Measurements from ENCODE around the gene SLC25A6. TPM values are rescaled to one million over a fixed set of nuclear protein-coding genes. Genes with fewer than 3 reads are reported as not detected.
"Not testable (repeated sequence)": the region's sequence is repeated elsewhere in the genome, so short reads cannot be mapped to it uniquely, and the experiment has no call there.

SLC25A6 gene
- 177 TPM for polyA plus RNA-seq (2012; ENCODE audit: insufficient read depth, insufficient read length)

- DNase-seq (ENCODE audit: low read depth, low spot score), result peak; percentile 91
- peak within 1 kb of the TSS; percentile 99 for H3K4me3 ChIP-seq (ENCODE audit: low read length)
These were observed at the start of gene SLC25A6 for GRCh38 chrX:1391707-1392375. TSS of gene SLC25A6 (minus strand) at chrX:1392113. CDS start at chrX:1392009, 104 bp downstream.

GRCh38 chrX:1440506-1440905, 48.6 kb upstream of the SLC25A6 start:
- DNase-seq (ENCODE audit: low read depth, low spot score), result no peak
- no peak overlapping the region for H3K4me3 ChIP-seq (ENCODE audit: low read length)

- DNase-seq (ENCODE audit: low read depth, low spot score), result no peak
- no peak overlapping the region for H3K4me3 ChIP-seq (ENCODE audit: low read length)
These were observed 43.5 kb upstream of the SLC25A6 start for GRCh38 chrX:1435241-1435895.

- H3K4me3 ChIP-seq (ENCODE audit: low read length), result no peak overlapping the region
These were observed 42.9 kb upstream of the SLC25A6 start for GRCh38 chrX:1434871-1435240.

GRCh38 chrX:1433646-1434357, 41.9 kb upstream of the SLC25A6 start:
- H3K4me3 ChIP-seq (ENCODE audit: low read length), result no peak overlapping the region
- no peak for DNase-seq (ENCODE audit: low read depth, low spot score)

More at GRCh38 chrX:1434871-1435240, 42.9 kb upstream of the SLC25A6 start:
- no peak for DNase-seq (ENCODE audit: low read depth, low spot score)

GRCh38 chrX:1430451-1430850, 38.5 kb upstream of the SLC25A6 start:
- DNase-seq (ENCODE audit: low read depth, low spot score), result no peak
- no peak overlapping the region for H3K4me3 ChIP-seq (ENCODE audit: low read length)

- no peak overlapping the region for H3K4me3 ChIP-seq (ENCODE audit: low read length)
- DNase-seq (ENCODE audit: low read depth, low spot score), result no peak
These were observed 35.8 kb upstream of the SLC25A6 start for GRCh38 chrX:1427756-1428155.

GRCh38 chrX:1426321-1426720, 34.4 kb upstream of the SLC25A6 start:
- not testable (repeated sequence) for H3K4me3 ChIP-seq (ENCODE audit: low read length); DNase-seq (ENCODE audit: low read depth, low spot score)

- no peak overlapping the region for H3K4me3 ChIP-seq (ENCODE audit: low read length)
- DNase-seq (ENCODE audit: low read depth, low spot score), result no peak
These were observed 33.5 kb upstream of the SLC25A6 start for GRCh38 chrX:1425381-1425780.

GRCh38 chrX:1424147-1424851, 32.4 kb upstream of the SLC25A6 start:
- H3K4me3 ChIP-seq (ENCODE audit: low read length), result no peak overlapping the region
- DNase-seq (ENCODE audit: low read depth, low spot score), result no peak

GRCh38 chrX:1423215-1423614, 31.3 kb upstream of the SLC25A6 start:
- H3K4me3 ChIP-seq (ENCODE audit: low read length), result no peak overlapping the region
- DNase-seq (ENCODE audit: low read depth, low spot score), result no peak

GRCh38 chrX:1422135-1422465, 30.2 kb upstream of the SLC25A6 start:
- H3K4me3 ChIP-seq (ENCODE audit: low read length), result no peak overlapping the region

GRCh38 chrX:1421433-1422134, 29.7 kb upstream of the SLC25A6 start:
- DNase-seq (ENCODE audit: low read depth, low spot score), result no peak
- H3K4me3 ChIP-seq (ENCODE audit: low read length), result no peak overlapping the region

More at GRCh38 chrX:1422135-1422465, 30.2 kb upstream of the SLC25A6 start:
- no peak for DNase-seq (ENCODE audit: low read depth, low spot score)

GRCh38 chrX:1420371-1420770, 28.5 kb upstream of the SLC25A6 start:
- H3K4me3 ChIP-seq (ENCODE audit: low read length), result no peak overlapping the region
- no peak for DNase-seq (ENCODE audit: low read depth, low spot score)

GRCh38 chrX:1419545-1420355, 27.8 kb upstream of the SLC25A6 start:
- H3K4me3 ChIP-seq (ENCODE audit: low read length), result no peak overlapping the region
- DNase-seq (ENCODE audit: low read depth, low spot score), result no peak

GRCh38 chrX:1418901-1419544, 27.1 kb upstream of the SLC25A6 start:
- H3K4me3 ChIP-seq (ENCODE audit: low read length), result no peak overlapping the region

GRCh38 chrX:1417921-1418771, 26.2 kb upstream of the SLC25A6 start:
- DNase-seq (ENCODE audit: low read depth, low spot score), result no peak

More at GRCh38 chrX:1418901-1419544, 27.1 kb upstream of the SLC25A6 start:
- DNase-seq (ENCODE audit: low read depth, low spot score), result no peak

More at GRCh38 chrX:1417921-1418771, 26.2 kb upstream of the SLC25A6 start:
- H3K4me3 ChIP-seq (ENCODE audit: low read length), result no peak overlapping the region

Data from Jurkat, Clone E6-1 (cell line).